NT2/D1 (cell line): ENCODE data around the gene AKAP13.

Experiments used
- YY1 ChIP-seq: IDR thresholded peaks from 2 replicates; pipeline ENCODE4 v1.6.1; 2011; ENCODE audit not compliant: insufficient read length, insufficient read depth
- ZNF274 ChIP-seq: IDR thresholded peaks from 2 replicates; pipeline ENCODE4 v1.6.1; 2011; ENCODE audit warnings: mild to moderate bottlenecking, low read depth, low read length

GRCh38 chr15:85498471-85498870, 118.1 kb downstream of the AKAP13 start:
- TF ChIP-seq YY1 (no peak), ZNF274 (no peak)
